CD14-positive monocyte (primary cell): ENCODE results near the gene ACSBG1. TPM values are rescaled to one million over a fixed set of nuclear protein-coding genes. Genes with fewer than 3 reads are reported as not detected.

Experiments
- DNase-seq, 3 donors: peaks; one replicate each; pipeline ENCODE4 v3.0.0-alpha.2; 2011 to 2022
- H2AFZ ChIP-seq: 2 replicates; pipeline ENCODE4 v1.6.0; 2012; ENCODE audit warnings: mild to moderate bottlenecking, low read depth, low read length, inconsistent platforms; ENCODE audit not compliant: insufficient read depth, poor library complexity, severe bottlenecking
- H3K27ac ChIP-seq, 2 donors: 1 replicate in 1 of 2; 2 replicates in 1 of 2; pipeline ENCODE4 v1.5.1; 2012 to 2013; ENCODE audit warnings: low read length in 2 of 2, control low read depth in 1 of 2, inconsistent platforms in 1 of 2, low read depth in 1 of 2, mild to moderate bottlenecking in 1 of 2
- H3K27me3 ChIP-seq, 2 donors: one replicate each; pipeline versions ENCODE4 v1.6.0 to v1.6.1; 2011 to 2013; ENCODE audit warnings: low read length in 2 of 2; ENCODE audit not compliant: control insufficient read depth in 2 of 2, insufficient read depth in 2 of 2
- H3K36me3 ChIP-seq, 2 donors: replicated peaks in 1 of 2; 1 replicate in 1 of 2; 2 replicates in 1 of 2; pipeline versions ENCODE4 v1.5.1 to v1.6.1; 2012 to 2013; ENCODE audit warnings: low read length in 2 of 2, control low read depth in 1 of 2, inconsistent platforms in 1 of 2, mild to moderate bottlenecking in 1 of 2; ENCODE audit not compliant: insufficient read depth in 2 of 2, control insufficient read depth in 1 of 2
- H3K4me1 ChIP-seq, 2 donors: 1 replicate in 1 of 2; 2 replicates in 1 of 2; pipeline versions ENCODE4 v1.5.1 to v1.6.1; 2012 to 2013; ENCODE audit warnings: low read length in 2 of 2, control low read depth in 1 of 2, inconsistent platforms in 1 of 2, mild to moderate bottlenecking in 1 of 2, moderate library complexity in 1 of 2; ENCODE audit not compliant: insufficient read depth in 2 of 2, control insufficient read depth in 1 of 2
- H3K4me2 ChIP-seq: replicated peaks from 2 replicates; pipeline ENCODE3; 2012; ENCODE audit warnings: low read length, moderate library complexity, mild to moderate bottlenecking; ENCODE audit not compliant: poor library complexity, severe bottlenecking; ENCODE audit errors: extremely low read depth
- H3K4me3 ChIP-seq, 3 experiments: fragments of 200-600 bp in 1 of 3; sonication (generic) in 1 of 3; replicated peaks in 1 of 3; 1 replicate in 2 of 3; 2 replicates in 1 of 3; pipeline ENCODE4 v1.5.1; 2011 to 2013; ENCODE audit warnings: low read length in 3 of 3, mild to moderate bottlenecking in 3 of 3, control low read depth in 2 of 3, low read depth in 2 of 3, inconsistent platforms in 1 of 3, moderate library complexity in 1 of 3
- H3K79me2 ChIP-seq: 2 replicates; pipeline ENCODE4 v1.6.0; 2012; ENCODE audit warnings: mild to moderate bottlenecking, control low read depth, inconsistent platforms, low read length, moderate library complexity; ENCODE audit not compliant: insufficient read depth
- H3K9ac ChIP-seq: 2 replicates; pipeline ENCODE4 v1.6.0; 2017; ENCODE audit warnings: low read length, mild to moderate bottlenecking; ENCODE audit not compliant: insufficient read depth, poor library complexity, severe bottlenecking
- H3K9me3 ChIP-seq, 2 donors: replicated peaks in 1 of 2; 1 replicate in 1 of 2; 2 replicates in 1 of 2; pipeline versions ENCODE4 v1.5.1 to v1.6.1; 2012 to 2013; ENCODE audit warnings: low read length in 2 of 2, control low read depth in 1 of 2; ENCODE audit not compliant: control insufficient read depth in 1 of 2, insufficient read depth in 1 of 2
- H4K20me1 ChIP-seq: 2 replicates; pipeline ENCODE4 v1.6.0; 2012; ENCODE audit warnings: mild to moderate bottlenecking, low read length, control low read depth, moderate library complexity; ENCODE audit not compliant: insufficient read depth
- H3K27ac Mint-ChIP-seq, 7 donors: one replicate each; pipeline ENCODE4 v1.8.0; 2020; ENCODE audit warnings: mild to moderate bottlenecking in 7 of 7, mixed read lengths in 7 of 7, moderate library complexity in 6 of 7, inconsistent platforms in 2 of 7
- H3K27me3 Mint-ChIP-seq, 3 donors: one replicate each; pipeline ENCODE4 v1.8.0; 2021 to 2022; ENCODE audit warnings: low read depth in 3 of 3, mild to moderate bottlenecking in 3 of 3, mixed read lengths in 3 of 3, moderate library complexity in 3 of 3, inconsistent platforms in 1 of 3
- H3K36me3 Mint-ChIP-seq, 2 donors: one replicate each; pipeline ENCODE4 v1.8.0; 2020; ENCODE audit warnings: mixed read lengths in 2 of 2, inconsistent platforms in 1 of 2, mild to moderate bottlenecking in 1 of 2
- H3K4me1 Mint-ChIP-seq: one replicate; pipeline ENCODE4 v1.8.0; 2020; ENCODE audit warnings: mild to moderate bottlenecking, mixed read lengths
- H3K4me3 Mint-ChIP-seq, 2 donors: one replicate each; pipeline ENCODE4 v1.8.0; 2020; ENCODE audit warnings: mild to moderate bottlenecking in 2 of 2, mixed read lengths in 2 of 2, moderate library complexity in 1 of 2
- H3K9me3 Mint-ChIP-seq, 7 donors: one replicate each; pipeline ENCODE4 v1.8.0; 2020 to 2022; ENCODE audit warnings: mixed read lengths in 7 of 7, mild to moderate bottlenecking in 6 of 7, moderate library complexity in 6 of 7, inconsistent platforms in 2 of 7
- CTCF ChIP-seq: fragments of 200-600 bp; IDR thresholded peaks from one replicate; pipeline ENCODE4 v1.8.0; 2022; ENCODE audit warnings: antibody characterized with exemption, mild to moderate bottlenecking
- WGBS: methylation state at CpG from one replicate; pipeline ENCODE4 v1.1.5; 2013; ENCODE audit warnings: missing lambda C conversion rate; ENCODE audit not compliant: insufficient coverage; 5-methylcytosine and 5-hydroxymethylcytosine counted together
- intact Hi-C, 2 donors: fragments of 100-400 bp; cut with micrococcal nuclease; formaldehyde crosslinking; loops; one replicate each; pipeline versions ENCODE4 v1.15.0 to v1.15.1; 2023
- polyA plus RNA-seq, 3 donors: library from polyadenylated mRNA; depleted of rRNA in 1 of 3; unstranded in 2 of 3; stranded (reverse) in 1 of 3; fragments of 300-500 nt in 2 of 3; fragments of >200 nt in 1 of 3; fragmentation: Illumina TruSeq in 2 of 3; gene quantifications; 1 replicate in 2 of 3; 2 replicates in 1 of 3; pipeline ENCODE4 v1.2.3, GENCODE V29; 2012 to 2021

ACSBG1 gene
- polyA plus RNA-seq, 3 donors = 0.01 TPM; not detected in 2

- no peak overlapping the region for H3K4me2 ChIP-seq
- peak overlapping the region in 2 of 7 donors; percentile 9 to 13 for H3K27ac Mint-ChIP-seq
- peaks cover 42% of the 10 kb centered on the region for H3K4me1 Mint-ChIP-seq
- peaks cover 16 to 18% of the 10 kb centered on the region in 2 donors for H3K36me3 Mint-ChIP-seq
- peaks cover 0 to 5% (median 3%) of the 10 kb centered on the region in 3 donors for H3K27me3 Mint-ChIP-seq
- H3K27ac ChIP-seq = no peak overlapping the region
- intact Hi-C loops = no loop called here
- no peak overlapping the region for H3K4me3 ChIP-seq
- no peak for TF ChIP-seq CTCF
- no peak overlapping the region for H3K4me3 Mint-ChIP-seq
- H3K9me3 ChIP-seq = no peaks in the 10 kb centered on the region
- 50% methylated on average over 2 of the region's 2 CpGs for WGBS
- DNase-seq = no peak
- no peaks in the 10 kb centered on the region for H3K27me3 ChIP-seq
- H3K9ac ChIP-seq = no peak overlapping the region
- H3K4me1 ChIP-seq = peaks cover 45 to 46% of the 10 kb centered on the region in 2 donors
- no peaks in the 10 kb centered on the region for H4K20me1 ChIP-seq
- H3K79me2 ChIP-seq = no peaks in the 10 kb centered on the region
- H3K9me3 Mint-ChIP-seq = peaks cover 0 to 3% (median 0%) of the 10 kb centered on the region in 7 donors
- H3K36me3 ChIP-seq = peaks cover 3 to 4% of the 10 kb centered on the region in 2 donors
- no peak overlapping the region for H2AFZ ChIP-seq
Observed at GRCh38 chr15:78175330-78175729, 59.0 kb downstream of the ACSBG1 start.

- Histone ChIP-seq H2AFZ (peak overlapping the region; percentile 83), H4K20me1 (no peaks in the 10 kb centered on the region), H3K27ac (no peak overlapping the region), H3K27me3 (no peaks in the 10 kb centered on the region), H3K9me3 (no peaks in the 10 kb centered on the region), H3K4me1 (peaks cover 48 to 53% of the 10 kb centered on the region in 2 donors), H3K9ac (no peak overlapping the region), H3K36me3 (peaks cover 3 to 13% of the 10 kb centered on the region in 2 donors), H3K79me2 (no peaks in the 10 kb centered on the region), H3K4me2 (no peak overlapping the region), H3K4me3 (no peak overlapping the region)
- 9% methylated on average over 9 of the region's 9 CpGs for WGBS
- Mint-ChIP-seq H3K27ac (peak overlapping the region in 2 of 7 donors; percentile 24 to 74), H3K4me3 (no peak overlapping the region), H3K9me3 (peaks cover 0 to 4% (median 0%) of the 10 kb centered on the region in 7 donors), H3K4me1 (peaks cover 46% of the 10 kb centered on the region), H3K27me3 (peaks cover 0 to 5% (median 3%) of the 10 kb centered on the region in 3 donors), H3K36me3 (peaks cover 23 to 26% of the 10 kb centered on the region in 2 donors)
- TF ChIP-seq CTCF = no peak
- DNase-seq = no peak
- intact Hi-C loops = no loop called here
Observed at GRCh38 chr15:78174401-78174800, 60.0 kb downstream of the ACSBG1 start.
